ENCODE results near the gene MRPL53. TPM values are rescaled to one million over a fixed set of nuclear protein-coding genes. Genes with fewer than 3 reads are reported as not detected.

MRPL53 gene
- total and polyA plus RNA-seq, 4 donors = 12.6 to 72.5 (median 36.1) TPM

- H3K4me3 ChIP-seq (ENCODE audit: low read depth in 1 of 3, low read length in 3 of 3) = no peak overlapping the region
- no peaks in the 10 kb centered on the region for H3K27me3 ChIP-seq (ENCODE audit: control insufficient read depth in 4 of 4, insufficient read depth in 4 of 4, low read length in 3 of 4)
- no peaks in the 10 kb centered on the region for H3K9me3 ChIP-seq (ENCODE audit: control insufficient read depth in 4 of 4, low read length in 3 of 4)
- peaks cover 0 to 10% (median 3%) of the 10 kb centered on the region in 4 donors for H3K36me3 ChIP-seq (ENCODE audit: control insufficient read depth in 4 of 4, insufficient read depth in 3 of 4, low read depth in 1 of 4, low read length in 3 of 4)
- H3K4me1 ChIP-seq (ENCODE audit: control insufficient read depth in 4 of 4, insufficient read depth in 4 of 4, low read length in 3 of 4) = peaks cover 21 to 46% (median 37%) of the 10 kb centered on the region in 4 donors
- 81% methylated on average over 6 of the region's 6 CpGs for WGBS
- TF ChIP-seq YY1 (IDR thresholded peaks at IDR 0.05) (no peak), FOXA2 (IDR thresholded peaks at IDR 0.05) (no peak), REST (IDR thresholded peaks at IDR 0.05) (no peak), GABPA (IDR thresholded peaks at IDR 0.05 in 1 of 2, conservative IDR thresholded peaks at IDR 0.05 in 1 of 2) (no peak), RXRA (IDR thresholded peaks at IDR 0.05) (no peak), SP1 (IDR thresholded peaks at IDR 0.05) (no peak), HNF4G (IDR thresholded peaks at IDR 0.05) (no peak), EGR1 (IDR thresholded peaks at IDR 0.05; ENCODE audit: low read depth in 2 of 2) (no peak), MAX (IDR thresholded peaks at IDR 0.05) (no peak), TAF1 (conservative IDR thresholded peaks at IDR 0.05) (no peak), RAD21 (IDR thresholded peaks at IDR 0.05) (no peak)
- TF ChIP-seq, protein P1, sequence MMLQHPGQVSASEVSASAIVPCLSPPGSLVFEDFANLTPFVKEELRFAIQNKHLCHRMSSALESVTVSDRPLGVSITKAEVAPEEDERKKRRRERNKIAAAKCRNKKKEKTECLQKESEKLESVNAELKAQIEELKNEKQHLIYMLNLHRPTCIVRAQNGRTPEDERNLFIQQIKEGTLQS (IDR thresholded peaks at IDR 0.05) = no peak
- TF ChIP-seq, protein P2, sequence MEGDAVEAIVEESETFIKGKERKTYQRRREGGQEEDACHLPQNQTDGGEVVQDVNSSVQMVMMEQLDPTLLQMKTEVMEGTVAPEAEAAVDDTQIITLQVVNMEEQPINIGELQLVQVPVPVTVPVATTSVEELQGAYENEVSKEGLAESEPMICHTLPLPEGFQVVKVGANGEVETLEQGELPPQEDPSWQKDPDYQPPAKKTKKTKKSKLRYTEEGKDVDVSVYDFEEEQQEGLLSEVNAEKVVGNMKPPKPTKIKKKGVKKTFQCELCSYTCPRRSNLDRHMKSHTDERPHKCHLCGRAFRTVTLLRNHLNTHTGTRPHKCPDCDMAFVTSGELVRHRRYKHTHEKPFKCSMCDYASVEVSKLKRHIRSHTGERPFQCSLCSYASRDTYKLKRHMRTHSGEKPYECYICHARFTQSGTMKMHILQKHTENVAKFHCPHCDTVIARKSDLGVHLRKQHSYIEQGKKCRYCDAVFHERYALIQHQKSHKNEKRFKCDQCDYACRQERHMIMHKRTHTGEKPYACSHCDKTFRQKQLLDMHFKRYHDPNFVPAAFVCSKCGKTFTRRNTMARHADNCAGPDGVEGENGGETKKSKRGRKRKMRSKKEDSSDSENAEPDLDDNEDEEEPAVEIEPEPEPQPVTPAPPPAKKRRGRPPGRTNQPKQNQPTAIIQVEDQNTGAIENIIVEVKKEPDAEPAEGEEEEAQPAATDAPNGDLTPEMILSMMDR (IDR thresholded peaks at IDR 0.05; ENCODE audit: low read depth, low read length, missing input control) = no peak
- no peak overlapping the region for H3K27ac ChIP-seq (ENCODE audit: low read depth in 1 of 2, low read length in 2 of 2)
- no peak overlapping the region for H3K9ac ChIP-seq (ENCODE audit: low read depth in 1 of 2, low read length in 2 of 2)
- DNase-seq (ENCODE audit: low spot score) = no peak
These were observed 35.4 kb downstream of the MRPL53 start for GRCh38 chr2:74436848-74437695.

DNA sequence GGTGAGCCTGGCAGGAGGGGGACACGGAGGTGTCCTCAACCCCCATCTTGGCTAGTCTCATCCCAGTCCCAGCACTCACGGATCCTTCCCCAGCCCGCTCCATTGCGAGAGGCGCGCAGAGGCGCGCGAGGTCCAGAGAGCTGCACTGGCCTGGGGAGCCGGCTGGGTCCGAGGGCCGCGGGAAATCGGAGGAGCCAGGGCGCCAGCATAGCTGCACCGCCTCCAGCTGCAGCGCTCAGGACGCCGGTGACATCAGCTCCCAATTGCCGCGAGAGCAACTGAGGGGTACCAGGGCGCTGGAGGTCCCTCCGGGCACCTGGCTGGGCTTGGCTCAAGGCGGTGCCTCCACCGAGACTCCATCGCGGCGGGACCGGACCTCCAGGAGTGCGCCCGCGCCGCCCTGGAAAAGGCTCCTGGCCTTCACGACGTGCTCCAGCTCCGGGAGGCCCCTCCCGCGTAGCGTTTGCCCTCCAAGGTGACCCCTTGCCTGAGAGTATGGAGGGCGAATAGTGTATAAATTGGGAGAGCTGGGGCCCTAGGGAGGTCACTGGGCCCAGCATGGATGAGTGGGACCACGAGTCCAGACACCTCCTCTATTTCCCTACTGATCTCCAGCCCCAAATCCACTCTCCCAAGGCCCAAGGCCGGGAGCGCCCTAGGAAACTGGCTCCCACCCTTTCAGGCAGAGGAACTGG is 36.2 kb downstream of the MRPL53 start:
- Histone ChIP-seq H3K9me3 (ENCODE audit: control insufficient read depth in 4 of 4, low read length in 3 of 4) (no peaks in the 10 kb centered on the region), H3K4me3 (ENCODE audit: low read depth in 1 of 3, low read length in 3 of 3) (no peak overlapping the region), H3K27ac (ENCODE audit: low read depth in 1 of 2, low read length in 2 of 2) (no peak overlapping the region), H3K27me3 (ENCODE audit: control insufficient read depth in 4 of 4, insufficient read depth in 4 of 4, low read length in 3 of 4) (no peaks in the 10 kb centered on the region), H3K36me3 (ENCODE audit: control insufficient read depth in 4 of 4, insufficient read depth in 3 of 4, low read depth in 1 of 4, low read length in 3 of 4) (peaks cover 0 to 18% (median 10%) of the 10 kb centered on the region in 4 donors), H3K9ac (ENCODE audit: low read depth in 1 of 2, low read length in 2 of 2) (no peak overlapping the region), H3K4me1 (ENCODE audit: control insufficient read depth in 4 of 4, insufficient read depth in 4 of 4, low read length in 3 of 4) (peaks cover 18 to 53% (median 44%) of the 10 kb centered on the region in 4 donors)
- DNase-seq (ENCODE audit: low spot score) = no peak
- 91% methylated on average over 43 of the region's 43 CpGs for WGBS
- TF ChIP-seq MAX (IDR thresholded peaks at IDR 0.05) (no peak), ZBTB33 (IDR thresholded peaks at IDR 0.05) (no peak), GABPA (IDR thresholded peaks at IDR 0.05 in 1 of 2, conservative IDR thresholded peaks at IDR 0.05 in 1 of 2) (no peak), YY1 (IDR thresholded peaks at IDR 0.05) (no peak), RXRA (IDR thresholded peaks at IDR 0.05) (no peak), FOXA1 (IDR thresholded peaks at IDR 0.05) (no peak), TAF1 (conservative IDR thresholded peaks at IDR 0.05) (no peak), SP1 (IDR thresholded peaks at IDR 0.05) (no peak), FOXA2 (IDR thresholded peaks at IDR 0.05) (no peak), EGR1 (IDR thresholded peaks at IDR 0.05; ENCODE audit: low read depth in 2 of 2) (no peak)
